Mesenchymal stem cell (in vitro differentiated cells and primary cell): ENCODE data around the gene FAM163A.

Experiments used
- DNase-seq: peaks from one replicate; pipeline ENCODE4 v3.0.0-alpha.2; 2013
- H2AFZ ChIP-seq: one replicate; pipeline ENCODE4 v1.6.1; 2013; ENCODE audit warnings: low read depth, mild to moderate bottlenecking, control low read depth, inconsistent platforms, low read length, moderate library complexity
- H2AK5ac ChIP-seq: 2 replicates; pipeline ENCODE4 v1.6.1; 2013; ENCODE audit warnings: low read length, moderate library complexity, mild to moderate bottlenecking, inconsistent platforms; ENCODE audit not compliant: severe bottlenecking
- H2BK120ac ChIP-seq: one replicate; pipeline ENCODE4 v1.6.1; 2013; ENCODE audit warnings: low read depth, mild to moderate bottlenecking, inconsistent platforms, low read length, moderate library complexity
- H2BK12ac ChIP-seq, 2 experiments: one replicate each; pipeline ENCODE4 v1.6.1; 2013; ENCODE audit warnings: inconsistent platforms in 2 of 2, low read length in 2 of 2, mild to moderate bottlenecking in 2 of 2, moderate library complexity in 2 of 2, control low read depth in 1 of 2
- H2BK15ac ChIP-seq: one replicate; pipeline ENCODE4 v1.6.1; 2013; ENCODE audit warnings: mild to moderate bottlenecking, low read depth, inconsistent platforms; ENCODE audit not compliant: poor library complexity, severe bottlenecking
- H2BK5ac ChIP-seq: 2 replicates; pipeline ENCODE4 v1.6.1; 2013; ENCODE audit warnings: low read depth, mild to moderate bottlenecking, low read length, control low read depth, inconsistent platforms; ENCODE audit not compliant: poor library complexity, severe bottlenecking
- H3K14ac ChIP-seq, 2 experiments: one replicate each; pipeline ENCODE4 v1.6.1; 2013; ENCODE audit warnings: inconsistent platforms in 2 of 2, low read length in 2 of 2, control low read depth in 1 of 2, mild to moderate bottlenecking in 1 of 2, moderate library complexity in 1 of 2
- H3K18ac ChIP-seq, 2 experiments: one replicate each; pipeline ENCODE4 v1.6.1; 2013; ENCODE audit warnings: inconsistent platforms in 2 of 2, low read length in 2 of 2, control low read depth in 1 of 2, low read depth in 1 of 2, mild to moderate bottlenecking in 1 of 2
- H3K23ac ChIP-seq, 2 experiments: one replicate each; pipeline ENCODE4 v1.6.1; 2013; ENCODE audit warnings: inconsistent platforms in 2 of 2, low read length in 2 of 2, mild to moderate bottlenecking in 2 of 2, moderate library complexity in 2 of 2, control low read depth in 1 of 2
- H3K27ac ChIP-seq: 2 replicates; pipeline ENCODE4 v1.5.1; 2013; ENCODE audit warnings: mild to moderate bottlenecking, moderate library complexity, low read length, control low read depth, inconsistent platforms; ENCODE audit not compliant: poor library complexity, severe bottlenecking
- H3K27me3 ChIP-seq, 2 experiments: 2 replicates each; pipeline versions ENCODE4 v1.6.1 to v1.7.0; 2013; ENCODE audit warnings: low read length in 2 of 2, mild to moderate bottlenecking in 2 of 2, moderate library complexity in 2 of 2, control low read depth in 1 of 2, inconsistent platforms in 1 of 2; ENCODE audit not compliant: control insufficient read depth in 1 of 2, insufficient read depth in 1 of 2
- H3K36me3 ChIP-seq, 2 experiments: 2 replicates each; pipeline versions ENCODE4 v1.6.1 to v1.7.0; 2013; ENCODE audit warnings: low read length in 2 of 2, control low read depth in 1 of 2, inconsistent platforms in 1 of 2, low read depth in 1 of 2, mild to moderate bottlenecking in 1 of 2; ENCODE audit not compliant: insufficient read depth in 2 of 2, control insufficient read depth in 1 of 2
- H3K4ac ChIP-seq, 2 experiments: one replicate each; pipeline ENCODE4 v1.6.1; 2013; ENCODE audit warnings: inconsistent platforms in 2 of 2, low read length in 2 of 2, mild to moderate bottlenecking in 2 of 2, moderate library complexity in 2 of 2, control low read depth in 1 of 2, low read depth in 1 of 2
- H3K4me1 ChIP-seq: 2 replicates; pipeline ENCODE4 v1.6.1; 2013; ENCODE audit warnings: low read depth, low read length, control low read depth; ENCODE audit not compliant: control insufficient read depth, insufficient read depth
- H3K4me2 ChIP-seq: 2 replicates; pipeline ENCODE4 v1.6.1; 2013; ENCODE audit warnings: low read length, mild to moderate bottlenecking, inconsistent platforms; ENCODE audit not compliant: poor library complexity, severe bottlenecking
- H3K4me3 ChIP-seq, 2 experiments: 2 replicates each; pipeline versions ENCODE4 v1.5.1 to v1.7.0; 2013; ENCODE audit warnings: low read length in 2 of 2, mild to moderate bottlenecking in 2 of 2, control low read depth in 1 of 2, low read depth in 1 of 2; ENCODE audit not compliant: insufficient read depth in 1 of 2
- H3K79me1 ChIP-seq: replicated peaks from 2 replicates; pipeline ENCODE4 v1.6.1; 2013; ENCODE audit warnings: mild to moderate bottlenecking, control low read depth, low read length, inconsistent platforms; ENCODE audit not compliant: poor library complexity, severe bottlenecking
- H3K9ac ChIP-seq: 2 replicates; pipeline ENCODE4 v1.7.0; 2013; ENCODE audit warnings: mild to moderate bottlenecking, low read length, moderate library complexity
- H3K9me3 ChIP-seq: 2 replicates; pipeline ENCODE4 v1.7.0; 2013; ENCODE audit warnings: mild to moderate bottlenecking, low read length; ENCODE audit not compliant: control insufficient read depth
- H4K8ac ChIP-seq: one replicate; pipeline ENCODE4 v1.6.1; 2013; ENCODE audit warnings: inconsistent platforms, mild to moderate bottlenecking, low read length, moderate library complexity
- H4K91ac ChIP-seq: one replicate; pipeline ENCODE4 v1.6.1; 2013; ENCODE audit warnings: mild to moderate bottlenecking, low read length, inconsistent platforms
- WGBS: methylation state at CpG from one replicate; pipeline ENCODE4 v1.1.7; 2013; ENCODE audit warnings: mixed read lengths; 5-methylcytosine and 5-hydroxymethylcytosine counted together

FAM163A gene

DNA sequence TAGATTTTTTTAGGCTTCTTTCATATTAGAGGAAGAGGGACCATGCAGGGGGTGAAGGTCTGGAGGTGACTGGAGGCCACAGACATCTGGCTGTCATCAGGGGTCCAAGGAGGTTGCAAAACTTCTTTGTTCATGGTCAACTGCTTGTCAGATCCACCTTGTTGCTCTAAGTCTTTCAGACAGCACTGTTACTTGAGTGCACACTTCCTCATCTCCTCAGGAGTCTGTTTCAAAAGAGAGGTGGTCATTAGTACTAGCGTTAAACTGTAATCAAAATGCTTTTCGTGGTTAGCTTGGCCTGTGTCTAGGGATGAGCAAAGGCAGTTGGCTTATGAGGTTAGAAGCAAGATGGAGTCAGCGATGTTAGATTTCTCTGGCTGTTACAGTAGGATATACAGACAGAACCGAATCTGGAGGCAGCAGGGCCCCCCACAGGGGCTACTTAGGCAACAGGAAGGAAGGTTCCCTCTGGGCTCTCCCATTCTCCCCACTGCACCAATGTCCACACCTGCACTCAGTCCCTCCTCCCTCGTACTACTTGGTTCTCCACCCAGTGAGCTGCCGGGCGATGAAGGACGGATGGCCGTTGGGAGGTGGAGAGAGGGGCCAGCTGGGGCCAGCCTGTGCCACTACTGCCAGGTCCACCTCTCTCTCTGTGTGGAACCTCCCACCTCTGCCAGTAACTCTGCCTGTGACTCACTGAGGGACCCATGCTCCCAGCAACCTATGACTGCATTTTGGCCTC is 77.3 kb downstream of the FAM163A start:
- Histone ChIP-seq H3K4me3 (no peak overlapping the region), H2BK12ac (no peak overlapping the region), H3K23ac (no peak overlapping the region), H3K9me3 (no peaks in the 10 kb centered on the region), H2AK5ac (no peak overlapping the region), H3K18ac (no peak overlapping the region), H3K4me1 (peaks cover 26% of the 10 kb centered on the region), H3K4ac (no peak overlapping the region), H3K79me1 (no peaks in the 10 kb centered on the region), H4K8ac (no peak overlapping the region), H2BK15ac (no peak overlapping the region), H2AFZ (no peak overlapping the region), H3K27me3 (peaks cover 4 to 43% of the 10 kb centered on the region in 2 experiments), H3K4me2 (no peak overlapping the region), H3K36me3 (no peaks in the 10 kb centered on the region), H3K14ac (no peak overlapping the region), H3K27ac (no peak overlapping the region), H4K91ac (no peak overlapping the region), H2BK5ac (no peak overlapping the region), H3K9ac (no peak overlapping the region), H2BK120ac (no peak overlapping the region)
- 86% methylated on average over 9 of the region's 9 CpGs for WGBS
- DNase-seq: no peak

DNA sequence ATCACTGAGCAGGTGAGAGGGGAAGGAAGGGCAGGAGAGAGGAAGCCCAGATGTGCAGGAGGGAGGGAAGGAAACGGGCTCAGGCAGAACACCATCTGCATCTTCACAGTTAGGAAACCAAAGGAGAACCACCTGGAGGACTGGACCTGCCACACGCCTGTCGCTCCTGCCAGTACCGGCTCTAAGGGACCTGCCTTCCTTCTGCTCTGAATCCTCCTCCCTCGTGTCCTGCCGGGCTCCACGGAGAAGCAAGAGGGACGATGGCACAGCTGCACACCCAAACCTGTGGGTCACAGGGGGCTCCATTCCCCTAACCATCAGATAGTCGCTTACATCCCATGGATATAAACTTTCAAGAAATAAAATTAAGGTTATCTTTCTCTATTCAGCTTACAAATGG is 78.4 kb downstream of the FAM163A start:
- DNase-seq: no peak
- no peak overlapping the region for H2BK15ac ChIP-seq
- no peak overlapping the region for H4K8ac ChIP-seq
- H3K27ac ChIP-seq: no peak overlapping the region
- H3K79me1 ChIP-seq: no peaks in the 10 kb centered on the region
- H2BK12ac ChIP-seq: no peak overlapping the region
- no peak overlapping the region for H3K18ac ChIP-seq
- no peak overlapping the region for H3K4me3 ChIP-seq
- no peak overlapping the region for H3K4me2 ChIP-seq
- no peaks in the 10 kb centered on the region for H3K36me3 ChIP-seq
- no peak overlapping the region for H3K14ac ChIP-seq
- no peak overlapping the region for H4K91ac ChIP-seq
- WGBS: 83% methylated on average over 9 of the region's 9 CpGs
- H3K4me1 ChIP-seq: peaks cover 16% of the 10 kb centered on the region
- no peak overlapping the region for H2AFZ ChIP-seq
- H2AK5ac ChIP-seq: no peak overlapping the region
- no peak overlapping the region for H3K23ac ChIP-seq
- H3K9me3 ChIP-seq: no peaks in the 10 kb centered on the region
- H2BK120ac ChIP-seq: no peak overlapping the region
- no peak overlapping the region for H3K4ac ChIP-seq
- H2BK5ac ChIP-seq: no peak overlapping the region
- peaks cover 4 to 44% of the 10 kb centered on the region in 2 experiments for H3K27me3 ChIP-seq
- no peak overlapping the region for H3K9ac ChIP-seq

- no peak overlapping the region for H2AFZ ChIP-seq
- 86% methylated on average over 2 of the region's 2 CpGs for WGBS
These were observed 79.0 kb downstream of the FAM163A start for GRCh38 chr1:179822065-179822464.

GRCh38 chr1:179823693-179824092 is 80.6 kb downstream of the FAM163A start:
- Histone ChIP-seq H3K18ac (no peak overlapping the region), H2AFZ (no peak overlapping the region), H3K36me3 (no peaks in the 10 kb centered on the region), H3K4me1 (peaks cover 10% of the 10 kb centered on the region), H3K14ac (no peak overlapping the region), H3K9ac (no peak overlapping the region), H2BK15ac (no peak overlapping the region), H2BK120ac (no peak overlapping the region), H3K27me3 (peaks cover 16 to 43% of the 10 kb centered on the region in 2 experiments), H2BK5ac (no peak overlapping the region), H2AK5ac (no peak overlapping the region), H3K4me3 (no peak overlapping the region), H3K27ac (no peak overlapping the region), H2BK12ac (no peak overlapping the region), H4K91ac (no peak overlapping the region), H3K4ac (no peak overlapping the region), H3K23ac (no peak overlapping the region), H3K4me2 (no peak overlapping the region), H3K79me1 (no peaks in the 10 kb centered on the region), H3K9me3 (no peaks in the 10 kb centered on the region), H4K8ac (no peak overlapping the region)
- whole genome bisulfite sequencing: 84% methylated on average over 4 of the region's 4 CpGs
- no peak for DNase-seq

More at GRCh38 chr1:179822065-179822464, 79.0 kb downstream of the FAM163A start:
- Histone ChIP-seq H3K27me3 (peaks cover 4 to 44% of the 10 kb centered on the region in 2 experiments), H3K79me1 (no peaks in the 10 kb centered on the region), H4K8ac (no peak overlapping the region), H2BK120ac (no peak overlapping the region), H3K14ac (no peak overlapping the region), H3K4me2 (no peak overlapping the region), H4K91ac (no peak overlapping the region), H2AK5ac (no peak overlapping the region), H3K18ac (no peak overlapping the region), H3K4me1 (peaks cover 15% of the 10 kb centered on the region), H3K4ac (no peak overlapping the region), H2BK15ac (no peak overlapping the region), H2BK5ac (no peak overlapping the region), H3K9ac (no peak overlapping the region), H3K27ac (no peak overlapping the region), H3K4me3 (no peak overlapping the region), H3K9me3 (no peaks in the 10 kb centered on the region), H2BK12ac (no peak overlapping the region), H3K23ac (no peak overlapping the region), H3K36me3 (no peaks in the 10 kb centered on the region)
- DNase-seq: no peak
